Kidney (tissue), 14 donors: ENCODE results near the gene GLIPR1L1. TPM values are rescaled to one million over a fixed set of nuclear protein-coding genes. Genes with fewer than 3 reads are reported as not detected.

ENCODE experiments used
- DNase-seq, 5 donors: peaks; one replicate each; pipeline ENCODE4 v3.0.0-alpha.2; 2013 to 2020
- FAIRE-seq: peaks from 2 replicates; lab custom pipeline; 2012; peaks lifted over from hg19 to GRCh38; lab: Jason Lieb, UNC
- H3K27ac ChIP-seq, 2 donors: one replicate each; pipeline ENCODE4 v1.7.0; 2013; ENCODE audit warnings: low read depth in 2 of 2, low read length in 2 of 2, inconsistent platforms in 1 of 2
- H3K27me3 ChIP-seq: one replicate; pipeline ENCODE4 v1.7.1; 2013; ENCODE audit warnings: low read length, inconsistent platforms; ENCODE audit not compliant: control insufficient read depth, insufficient read depth
- H3K36me3 ChIP-seq, 3 donors: one replicate each; pipeline versions ENCODE4 v1.7.0 to v1.7.1; 2013; ENCODE audit warnings: low read length in 3 of 3, control low read depth in 1 of 3, inconsistent platforms in 1 of 3; ENCODE audit not compliant: insufficient read depth in 3 of 3, control insufficient read depth in 2 of 3
- H3K4me1 ChIP-seq, 3 donors: one replicate each; pipeline versions ENCODE4 v1.7.0 to v1.7.1; 2013; ENCODE audit warnings: low read length in 3 of 3, inconsistent platforms in 1 of 3, low read depth in 1 of 3; ENCODE audit not compliant: control insufficient read depth in 2 of 3, insufficient read depth in 2 of 3
- H3K4me3 ChIP-seq, 3 donors: one replicate each; pipeline versions ENCODE4 v1.7.0 to v1.8.1; 2013; ENCODE audit warnings: low read length in 3 of 3, control low read depth in 1 of 3, inconsistent platforms in 1 of 3
- H3K9ac ChIP-seq, 3 donors: one replicate each; pipeline versions ENCODE4 v1.7.0 to v1.7.1; 2013; ENCODE audit warnings: low read length in 3 of 3, control low read depth in 1 of 3, inconsistent platforms in 1 of 3
- H3K9me3 ChIP-seq, 3 donors: one replicate each; pipeline versions ENCODE4 v1.7.0 to v1.7.1; 2013; ENCODE audit warnings: low read length in 3 of 3, control low read depth in 1 of 3, inconsistent platforms in 1 of 3; ENCODE audit not compliant: control insufficient read depth in 2 of 3, insufficient read depth in 1 of 3
- CTCF ChIP-seq: IDR thresholded peaks from 3 replicates; pipeline ENCODE4 v1.5.1; 2012; ENCODE audit warnings: mild to moderate bottlenecking, moderate library complexity, borderline replicate concordance; ENCODE audit not compliant: insufficient read depth; ENCODE audit errors: extremely low read depth
- intact Hi-C: fragments of 100-400 bp; cut with DNase I; formaldehyde crosslinking; loops from one replicate; pipeline ENCODE4 v1.11.1; 2022
- polyA plus RNA-seq: library from polyadenylated mRNA; stranded (reverse); fragments of 350-450 nt; fragmentation: Illumina TruSeq; extraction: RNeasy Lipid Tissue Mini Kit (QIAGEN cat#74804); gene quantifications from one replicate; pipeline ENCODE4 v1.2.3, GENCODE V29; 2014; ENCODE audit warnings: low read depth, low replicate concordance; ENCODE audit not compliant: insufficient read depth
- total RNA-seq: library from RNA; stranded (reverse); fragmentation: NEBNext Ultra II Directional; extraction: Animal tissue kit (Norgen Biotek cat#: 25700); gene quantifications from one replicate; pipeline ENCODE4 v1.2.1, GENCODE V29; 2021
- donor health status: control.
- donor health status: control.
- donor health status: control.
- donor health status: control.
- donor health status: control.
- donor health status: DM: yes; HTN: yes; CAD: no.
- donor health status: Normal renal cell carcinoma (clear cell type).

Gene GLIPR1L1
- total and polyA plus RNA-seq, 2 donors from 2014 or later, result not detected

GRCh38 chr12:75407683-75408082 lies 73.2 kb downstream of the GLIPR1L1 start:
- intact Hi-C loops, result no loop called here
- no peaks in the 10 kb centered on the region for H3K4me1 ChIP-seq
- DNase-seq, result no peak
- H3K9ac ChIP-seq, result no peak overlapping the region
- no peak overlapping the region for H3K4me3 ChIP-seq
- no peaks in the 10 kb centered on the region for H3K9me3 ChIP-seq
- H3K27me3 ChIP-seq, result no peaks in the 10 kb centered on the region
- FAIRE-seq, result no peak
- TF ChIP-seq CTCF, result no peak
- no peaks in the 10 kb centered on the region for H3K36me3 ChIP-seq
- no peak overlapping the region for H3K27ac ChIP-seq

GRCh38 chr12:75409830-75410229 lies 75.4 kb downstream of the GLIPR1L1 start:
- Histone ChIP-seq H3K4me3 (no peak overlapping the region), H3K36me3 (no peaks in the 10 kb centered on the region), H3K9ac (no peak overlapping the region), H3K27me3 (no peaks in the 10 kb centered on the region), H3K4me1 (no peaks in the 10 kb centered on the region), H3K27ac (no peak overlapping the region), H3K9me3 (no peaks in the 10 kb centered on the region)
- FAIRE-seq (no peak), DNase-seq (no peak)
- TF ChIP-seq CTCF, result no peak
- intact Hi-C loops, result no loop called here

GRCh38 chr12:75414671-75415070 lies 80.2 kb downstream of the GLIPR1L1 start:
- intact Hi-C loops, result no loop called here
- DNase-seq (peak in 2 of 5 donors; percentile 22 to 48), FAIRE-seq (no peak)
- Histone ChIP-seq H3K9me3 (no peaks in the 10 kb centered on the region), H3K9ac (no peak overlapping the region), H3K27ac (no peak overlapping the region), H3K4me3 (no peak overlapping the region), H3K36me3 (no peaks in the 10 kb centered on the region), H3K27me3 (no peaks in the 10 kb centered on the region), H3K4me1 (no peaks in the 10 kb centered on the region)
- no peak for TF ChIP-seq CTCF

- FAIRE-seq (no peak), DNase-seq (no peak)
- no peaks in the 10 kb centered on the region for H3K27me3 ChIP-seq
- intact Hi-C loops, result no loop called here
- no peaks in the 10 kb centered on the region for H3K9me3 ChIP-seq
- H3K4me1 ChIP-seq, result no peaks in the 10 kb centered on the region
- H3K36me3 ChIP-seq, result no peaks in the 10 kb centered on the region
- H3K4me3 ChIP-seq, result no peak overlapping the region
- no peak overlapping the region for H3K9ac ChIP-seq
- H3K27ac ChIP-seq, result no peak overlapping the region
- no peak for TF ChIP-seq CTCF
Measured at GRCh38 chr12:75419841-75420240, 85.4 kb downstream of the GLIPR1L1 start.
